B cell (primary cell): ENCODE data around the gene TELO2. TPM values are rescaled to one million over a fixed set of nuclear protein-coding genes. Genes with fewer than 3 reads are reported as not detected.

Source experiments
- ATAC-seq: fragments of 200-7000 bp; cut with Tn5 transposase; one replicate; pipeline ENCODE4 v1.10.0; 2021; ENCODE audit warnings: low read depth, mild to moderate bottlenecking, moderate number of reproducible peaks, moderate library complexity
- CTCF ChIA-PET: fragments of 350-600 bp; sonication (Branson Sonifier 250); formaldehyde crosslinking; loops from one replicate; lab custom pipeline; 2021; ENCODE audit warnings: antibody characterized with exemption, inconsistent platforms; lab: Charles Lee
- POLR2A ChIA-PET: fragments of 350-600 bp; sonication (Branson Sonifier 250); formaldehyde crosslinking; loops from one replicate; lab custom pipeline; 2021; ENCODE audit warnings: antibody characterized with exemption; lab: Charles Lee
- DNase-seq: peaks from one replicate; pipeline ENCODE4 v3.0.0; 2013
- H2AFZ ChIP-seq: 2 replicates; pipeline ENCODE4 v1.6.1; 2012; ENCODE audit warnings: mild to moderate bottlenecking, low read depth, low read length; ENCODE audit not compliant: insufficient read depth, poor library complexity, severe bottlenecking
- H3K27ac ChIP-seq, 2 donors: 1 replicate in 1 of 2; 2 replicates in 1 of 2; pipeline ENCODE4 v1.5.1; 2012 to 2013; ENCODE audit warnings: low read length in 2 of 2, mild to moderate bottlenecking in 2 of 2, moderate library complexity in 1 of 2
- H3K27me3 ChIP-seq, 4 experiments: fragments of 200-600 bp in 1 of 4; sonication (generic) in 1 of 4; replicated peaks in 1 of 4; 1 replicate in 2 of 4; 2 replicates in 2 of 4; pipeline versions ENCODE4 v1.6.1 to v1.7.0; 2013 to 2016; ENCODE audit warnings: low read length in 3 of 4, mild to moderate bottlenecking in 2 of 4, mixed read lengths in 1 of 4, moderate library complexity in 1 of 4; ENCODE audit not compliant: insufficient read depth in 4 of 4, control insufficient read depth in 3 of 4; ENCODE audit errors: control extremely low read depth in 1 of 4
- H3K36me3 ChIP-seq, 2 experiments: replicated peaks in 1 of 2; 1 replicate in 1 of 2; 2 replicates in 1 of 2; pipeline versions ENCODE4 v1.6.1 to v1.7.1; 2013; ENCODE audit warnings: low read length in 1 of 2; ENCODE audit not compliant: insufficient read depth in 2 of 2, control insufficient read depth in 1 of 2; ENCODE audit errors: control extremely low read depth in 1 of 2, extremely low read depth in 1 of 2
- H3K4me1 ChIP-seq, 2 donors: fragments of 200-600 bp in 1 of 2; sonication (generic) in 1 of 2; 1 replicate in 1 of 2; 2 replicates in 1 of 2; pipeline versions ENCODE4 v1.5.1 to v1.6.1; 2013 to 2017; ENCODE audit warnings: low read length in 2 of 2; ENCODE audit not compliant: control insufficient read depth in 2 of 2, insufficient read depth in 2 of 2
- H3K4me2 ChIP-seq: replicated peaks from 2 replicates; pipeline ENCODE3; 2012; ENCODE audit warnings: mild to moderate bottlenecking, low read depth, low read length; ENCODE audit not compliant: poor library complexity, severe bottlenecking
- H3K4me3 ChIP-seq, 5 experiments: fragments of 200-600 bp in 1 of 5; sonication (generic) in 1 of 5; 1 replicate in 3 of 5; 2 replicates in 2 of 5; pipeline versions ENCODE4 v1.5.1 to v1.7.0; 2011 to 2016; ENCODE audit warnings: low read length in 4 of 5, mild to moderate bottlenecking in 4 of 5, low read depth in 2 of 5, control low read depth in 1 of 5, moderate library complexity in 1 of 5; ENCODE audit not compliant: insufficient read depth in 1 of 5; ENCODE audit errors: control extremely low read depth in 1 of 5, extremely low read depth in 1 of 5
- H3K79me2 ChIP-seq: fragments of 200-600 bp; sonication (generic); one replicate; pipeline ENCODE4 v1.6.0; 2016; ENCODE audit warnings: low read length; ENCODE audit not compliant: control insufficient read depth, insufficient read depth
- H3K9ac ChIP-seq: fragments of 200-600 bp; sonication (generic); 2 replicates; pipeline ENCODE4 v1.6.1; 2017; ENCODE audit warnings: mild to moderate bottlenecking, low read length, moderate library complexity
- H3K9me3 ChIP-seq, 3 donors: one replicate each; pipeline versions ENCODE4 v1.6.1 to v1.7.1; 2013; ENCODE audit warnings: low read length in 2 of 3; ENCODE audit not compliant: control insufficient read depth in 2 of 3, insufficient read depth in 1 of 3; ENCODE audit errors: control extremely low read depth in 1 of 3
- H4K20me1 ChIP-seq: 2 replicates; pipeline ENCODE4 v1.6.0; 2012; ENCODE audit warnings: mild to moderate bottlenecking, low read length; ENCODE audit not compliant: insufficient read depth, control insufficient read depth, poor library complexity, severe bottlenecking
- H3K27ac Mint-ChIP-seq: one replicate; pipeline ENCODE4 v1.8.0; 2021; ENCODE audit warnings: mixed read lengths
- H3K27me3 Mint-ChIP-seq: one replicate; pipeline ENCODE4 v1.8.0; 2021; ENCODE audit warnings: mixed read lengths
- H3K4me1 Mint-ChIP-seq: one replicate; pipeline ENCODE4 v1.8.0; 2021; ENCODE audit warnings: mixed read lengths
- H3K4me3 Mint-ChIP-seq: one replicate; pipeline ENCODE4 v1.8.0; 2021; ENCODE audit warnings: mixed read lengths
- H3K9me3 Mint-ChIP-seq: one replicate; pipeline ENCODE4 v1.8.0; 2022; ENCODE audit warnings: mixed read lengths; ENCODE audit not compliant: insufficient read depth
- EZH2 ChIP-seq: IDR thresholded peaks from 2 replicates; pipeline ENCODE4 v1.6.1; 2012; ENCODE audit warnings: borderline replicate concordance, low read depth, mild to moderate bottlenecking, moderate library complexity, low read length; ENCODE audit not compliant: insufficient read depth, poor library complexity, severe bottlenecking
- WGBS: methylation state at CpG from one replicate; pipeline ENCODE4 v1.1.5; 2013; ENCODE audit warnings: missing lambda C conversion rate; ENCODE audit not compliant: insufficient coverage; 5-methylcytosine and 5-hydroxymethylcytosine counted together
- intact Hi-C: fragments of 100-400 bp; cut with micrococcal nuclease; formaldehyde crosslinking; loops from one replicate; pipeline ENCODE4 v1.10.0; 2022
- polyA plus RNA-seq: library from polyadenylated mRNA; depleted of rRNA; stranded (reverse); fragments of >200 nt; gene quantifications from 2 replicates; pipeline ENCODE4 v1.2.3, GENCODE V29; 2012
- total RNA-seq, 2 donors: library from RNA; stranded (reverse); fragments of 120-200 nt in 1 of 2; gene quantifications; 1 replicate in 1 of 2; 2 replicates in 1 of 2; pipeline versions ENCODE4 v1.2.3 to v1.2.4, GENCODE V29; 2013 to 2022
- TF ChIP-seq, protein P1 (sequence below): fragments of 200-600 bp; IDR thresholded peaks from one replicate; pipeline ENCODE4 v1.8.0; 2022; ENCODE audit warnings: antibody characterized with exemption, mild to moderate bottlenecking

Gene TELO2
- total and polyA plus RNA-seq, 2 donors (not counting 1 experiment from before 2014, with no cell fraction given): 81.9 to 136 TPM

DNA sequence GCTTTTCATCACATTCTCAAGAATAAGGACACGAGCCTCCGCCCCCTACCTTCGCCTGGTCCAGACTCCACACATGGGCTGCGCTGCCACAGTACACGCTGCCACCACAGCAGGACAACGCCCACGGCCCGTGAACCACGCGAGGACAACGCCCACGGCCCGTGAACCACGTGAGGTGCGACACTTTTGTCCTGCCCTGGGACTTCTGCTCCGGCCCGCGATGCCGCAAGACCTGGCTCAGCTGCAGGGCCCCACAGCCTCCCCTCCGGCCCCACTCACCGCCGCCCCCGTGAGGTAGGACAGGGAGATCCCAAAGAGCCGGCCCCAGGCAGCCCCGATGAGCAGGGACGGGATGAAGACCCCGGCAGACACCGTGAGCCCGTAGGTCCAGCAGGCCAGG, 42.9 kb upstream of the TELO2 start:
- H3K9me3 Mint-ChIP-seq: no peaks in the 10 kb centered on the region
- intact Hi-C loops: no loop called here
- no peak overlapping the region for H3K4me2 ChIP-seq

DNA sequence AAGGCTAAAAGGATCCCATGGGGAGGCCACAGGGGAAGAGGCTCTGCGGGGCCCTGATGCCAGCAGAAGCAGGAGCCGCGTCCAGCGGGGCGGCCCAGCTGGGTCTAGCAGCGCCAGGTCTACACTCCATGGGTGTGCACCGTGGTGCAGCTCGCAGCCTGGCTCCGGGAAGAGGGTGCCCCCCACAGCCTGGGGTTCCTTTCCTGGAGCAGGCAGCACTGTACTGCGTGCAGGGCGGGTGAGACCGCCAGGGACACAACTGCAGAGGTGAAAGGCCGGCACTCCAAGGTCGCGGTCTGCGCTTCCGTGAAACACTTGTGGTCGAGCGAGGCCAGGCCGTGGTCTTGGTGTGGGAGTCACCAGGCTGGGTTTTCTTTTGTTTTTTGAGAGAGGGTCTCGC, 42.3 kb upstream of the TELO2 start:
- Histone ChIP-seq H4K20me1 (peaks cover 5% of the 10 kb centered on the region), H2AFZ (no peak overlapping the region), H3K27me3 (no peaks in the 10 kb centered on the region), H3K9ac (no peak overlapping the region), H3K4me2 (no peak overlapping the region), H3K9me3 (no peaks in the 10 kb centered on the region), H3K36me3 (peaks cover 0 to 89% of the 10 kb centered on the region in 2 experiments), H3K79me2 (peaks cover 31% of the 10 kb centered on the region), H3K4me1 (peaks cover 4 to 8% of the 10 kb centered on the region in 2 donors), H3K27ac (no peak overlapping the region), H3K4me3 (no peak overlapping the region)
- POLR2A ChIA-PET: no interaction called here
- TF ChIP-seq, protein P1, sequence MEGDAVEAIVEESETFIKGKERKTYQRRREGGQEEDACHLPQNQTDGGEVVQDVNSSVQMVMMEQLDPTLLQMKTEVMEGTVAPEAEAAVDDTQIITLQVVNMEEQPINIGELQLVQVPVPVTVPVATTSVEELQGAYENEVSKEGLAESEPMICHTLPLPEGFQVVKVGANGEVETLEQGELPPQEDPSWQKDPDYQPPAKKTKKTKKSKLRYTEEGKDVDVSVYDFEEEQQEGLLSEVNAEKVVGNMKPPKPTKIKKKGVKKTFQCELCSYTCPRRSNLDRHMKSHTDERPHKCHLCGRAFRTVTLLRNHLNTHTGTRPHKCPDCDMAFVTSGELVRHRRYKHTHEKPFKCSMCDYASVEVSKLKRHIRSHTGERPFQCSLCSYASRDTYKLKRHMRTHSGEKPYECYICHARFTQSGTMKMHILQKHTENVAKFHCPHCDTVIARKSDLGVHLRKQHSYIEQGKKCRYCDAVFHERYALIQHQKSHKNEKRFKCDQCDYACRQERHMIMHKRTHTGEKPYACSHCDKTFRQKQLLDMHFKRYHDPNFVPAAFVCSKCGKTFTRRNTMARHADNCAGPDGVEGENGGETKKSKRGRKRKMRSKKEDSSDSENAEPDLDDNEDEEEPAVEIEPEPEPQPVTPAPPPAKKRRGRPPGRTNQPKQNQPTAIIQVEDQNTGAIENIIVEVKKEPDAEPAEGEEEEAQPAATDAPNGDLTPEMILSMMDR: no peak
- CTCF ChIA-PET: no interaction called here
- intact Hi-C loops: no loop called here
- no peaks in the 10 kb centered on the region for H3K9me3 Mint-ChIP-seq
- no peaks in the 10 kb centered on the region for H3K27me3 Mint-ChIP-seq
- DNase-seq (no peak), ATAC-seq (no peak)
- no peaks in the 10 kb centered on the region for H3K4me1 Mint-ChIP-seq
- no peak overlapping the region for H3K4me3 Mint-ChIP-seq
- 97% methylated on average over 21 of the region's 21 CpGs for WGBS
- H3K27ac Mint-ChIP-seq: no peak overlapping the region

More for the DNA sequence above, 42.9 kb upstream of the TELO2 start:
- no peak overlapping the region for H3K27ac ChIP-seq
- Mint-ChIP-seq H3K4me1 (no peaks in the 10 kb centered on the region), H3K27me3 (no peaks in the 10 kb centered on the region), H3K4me3 (no peak overlapping the region), H3K27ac (peak overlapping the region; percentile 56)
- ATAC-seq (no peak), DNase-seq (no peak)
- no peak for TF ChIP-seq EZH2
- TF ChIP-seq, protein P1: no peak
- H3K9me3 ChIP-seq: no peaks in the 10 kb centered on the region
- no peak overlapping the region for H3K4me3 ChIP-seq
- 96% methylated on average over 29 of the region's 29 CpGs for WGBS
- ChIA-PET CTCF (no interaction called here), POLR2A (no interaction called here)
- H3K4me1 ChIP-seq: peaks cover 10 to 12% of the 10 kb centered on the region in 2 donors
- H4K20me1 ChIP-seq: peaks cover 5% of the 10 kb centered on the region
- H3K27me3 ChIP-seq: no peaks in the 10 kb centered on the region
- peaks cover 0 to 86% of the 10 kb centered on the region in 2 experiments for H3K36me3 ChIP-seq
- no peak overlapping the region for H2AFZ ChIP-seq
- peaks cover 25% of the 10 kb centered on the region for H3K79me2 ChIP-seq
- H3K9ac ChIP-seq: no peak overlapping the region
